Upper lobe of left lung (tissue), 4 donors: ENCODE data around the gene PRKG1.

ENCODE experiments used
- CTCF ChIP-seq, 6 experiments: fragments of 450-650 bp in 4 of 6; fragments of 200-600 bp in 2 of 6; sonication (generic) in 2 of 6; IDR thresholded peaks; one replicate each; pipeline ENCODE4 v1.5.1; 2016 to 2019; ENCODE audit warnings: antibody characterized with exemption in 6 of 6
- POLR2AphosphoS5 ChIP-seq, 2 donors: sonication (generic); formaldehyde crosslinking; IDR thresholded peaks; one replicate each; pipeline ENCODE4 v1.5.1; 2017; ENCODE audit warnings: antibody characterized with exemption in 2 of 2

GRCh38 chr10:51162002-51162401 lies 87.7 kb downstream of the PRKG1 start:
- TF ChIP-seq POLR2AphosphoS5 (IDR thresholded peaks at IDR 0.05) (no peak), CTCF (IDR thresholded peaks at IDR 0.05) (no peak)
